GM23248 (cell line): ENCODE measurements around the gene KRT73.

Experiments used
- EZH2 ChIP-seq: fragments of 200-600 bp; sonication (generic); IDR thresholded peaks from 2 replicates; pipeline ENCODE4 v1.6.1; 2018; ENCODE audit warnings: antibody characterized with exemption, mild to moderate bottlenecking; ENCODE audit not compliant: insufficient read depth, poor library complexity, severe bottlenecking
- EZH2phosphoT487 ChIP-seq: fragments of 200-600 bp; sonication (generic); IDR thresholded peaks from 2 replicates; pipeline ENCODE4 v1.6.1; 2018; ENCODE audit warnings: antibody characterized with exemption, moderate library complexity, mild to moderate bottlenecking, low read depth; ENCODE audit not compliant: insufficient read depth

DNA sequence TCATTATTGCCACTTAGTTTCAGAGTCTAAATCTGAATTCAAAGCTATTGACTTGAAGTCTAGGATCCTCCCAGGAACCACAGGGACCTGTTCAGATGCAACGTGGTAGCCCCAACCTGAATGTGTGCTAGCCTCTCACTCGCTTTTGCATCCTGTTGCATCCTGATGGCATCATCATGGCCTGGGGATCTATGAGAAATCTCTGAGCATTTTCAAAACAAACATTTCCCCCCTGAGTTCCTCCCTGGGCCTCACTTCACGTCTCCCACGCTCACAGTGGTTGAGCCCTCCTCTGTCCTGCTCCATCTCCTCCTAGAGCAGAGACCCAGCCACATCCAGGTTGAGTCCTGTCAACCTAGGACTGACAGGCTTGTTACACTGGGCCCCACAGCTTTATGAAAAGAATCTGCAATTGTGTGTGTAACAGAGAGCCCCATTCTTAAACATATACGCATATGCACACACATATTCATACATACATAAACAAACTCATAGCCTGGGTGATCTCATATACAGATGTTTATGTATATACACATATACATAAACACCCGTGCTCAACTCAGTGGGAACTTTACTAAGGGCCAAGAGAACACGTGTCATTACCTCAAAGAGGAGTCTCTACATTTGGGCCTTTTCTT is 11.7 kb downstream of the KRT73 start:
- TF ChIP-seq EZH2 (no peak), EZH2phosphoT487 (no peak)
